H1 (cell line): ENCODE results near the gene CREBZF. TPM values are rescaled to one million over a fixed set of nuclear protein-coding genes. Genes with fewer than 3 reads are reported as not detected.

Experiments
- CTCF ChIA-PET: fragments of 300-600 bp; sonication (Branson Sonifier 250); formaldehyde crosslinking; loops from one replicate; lab custom pipeline; 2021; ENCODE audit not compliant: partially characterized antibody; lab: Charles Lee
- POLR2A ChIA-PET: fragments of 300-600 bp; sonication (Branson Sonifier 250); formaldehyde crosslinking; loops from one replicate; lab custom pipeline; 2021; ENCODE audit warnings: inconsistent platforms; ENCODE audit not compliant: partially characterized antibody; lab: Charles Lee
- DNase-seq, 2 experiments: peaks; one replicate each; pipeline versions ENCODE4 v3.0.0 to v3.0.0-alpha.2; 2010 to 2022; ENCODE audit warnings: low spot score in 2 of 2, low read depth in 1 of 2, mixed read lengths in 1 of 2
- FAIRE-seq: peaks from 2 replicates; lab custom pipeline; 2011; peaks lifted over from hg19 to GRCh38; lab: Jason Lieb, UNC
- H2AFZ ChIP-seq: 2 replicates; pipeline ENCODE4 v1.8.1; 2012; ENCODE audit warnings: low read length, inconsistent platforms
- H2AK5ac ChIP-seq: 2 replicates; pipeline ENCODE4 v1.6.1; 2013; ENCODE audit warnings: low read depth, low read length
- H2BK120ac ChIP-seq: replicated peaks from 2 replicates; pipeline ENCODE3; 2013; ENCODE audit warnings: low read depth, low read length, inconsistent platforms
- H2BK12ac ChIP-seq: 2 replicates; pipeline ENCODE4 v1.6.1; 2013; ENCODE audit warnings: low read depth, low read length
- H2BK15ac ChIP-seq: 2 replicates; pipeline ENCODE4 v1.6.1; 2013; ENCODE audit warnings: low read length
- H2BK20ac ChIP-seq: 2 replicates; pipeline ENCODE4 v1.6.1; 2013; ENCODE audit warnings: low read length
- H2BK5ac ChIP-seq: 2 replicates; pipeline ENCODE4 v1.6.1; 2013; ENCODE audit warnings: low read depth, low read length
- H3K14ac ChIP-seq: 2 replicates; pipeline ENCODE4 v1.6.1; 2013; ENCODE audit warnings: inconsistent platforms; ENCODE audit not compliant: insufficient read length
- H3K18ac ChIP-seq: 2 replicates; pipeline ENCODE4 v1.6.1; 2013; ENCODE audit warnings: low read length; ENCODE audit errors: extremely low read depth
- H3K23ac ChIP-seq: 2 replicates; pipeline ENCODE4 v1.6.1; 2013; ENCODE audit warnings: inconsistent platforms; ENCODE audit not compliant: insufficient read length
- H3K23me2 ChIP-seq: 2 replicates; pipeline ENCODE4 v1.6.1; 2013; ENCODE audit warnings: low read depth, low read length
- H3K27ac ChIP-seq: 2 replicates; pipeline ENCODE4 v1.6.1; 2011; ENCODE audit warnings: low read depth, low read length, inconsistent platforms
- H3K27me3 ChIP-seq, 4 experiments: replicated peaks in 1 of 4; 1 replicate in 1 of 4; 2 replicates in 3 of 4; pipeline versions ENCODE4 v1.6.1 to v1.8.1; 2011 to 2013; ENCODE audit warnings: low read length in 3 of 4, mild to moderate bottlenecking in 3 of 4, inconsistent platforms in 2 of 4, mixed read lengths in 2 of 4, moderate library complexity in 1 of 4; ENCODE audit not compliant: control insufficient read depth in 3 of 4, insufficient read depth in 3 of 4; ENCODE audit errors: extremely low read depth in 1 of 4
- H3K36me3 ChIP-seq, 4 experiments: 2 replicates each; pipeline versions ENCODE4 v1.6.1 to v1.8.1; 2011 to 2013; ENCODE audit warnings: mild to moderate bottlenecking in 4 of 4, low read length in 3 of 4, moderate library complexity in 2 of 4, control low read depth in 1 of 4, inconsistent platforms in 1 of 4; ENCODE audit not compliant: insufficient read depth in 4 of 4, control insufficient read depth in 2 of 4
- H3K4ac ChIP-seq: replicated peaks from 2 replicates; pipeline ENCODE3; 2013; ENCODE audit warnings: low read length, low read depth, mixed read lengths, inconsistent platforms; ENCODE audit not compliant: insufficient read length
- H3K4me1 ChIP-seq, 4 experiments: replicated peaks in 1 of 4; 1 replicate in 1 of 4; 2 replicates in 3 of 4; pipeline versions ENCODE4 v1.6.1 to v1.8.1; 2011 to 2013; ENCODE audit warnings: low read length in 3 of 4, inconsistent platforms in 2 of 4, mixed read lengths in 1 of 4; ENCODE audit not compliant: insufficient read depth in 4 of 4, control insufficient read depth in 3 of 4
- H3K4me2 ChIP-seq, 2 experiments: 2 replicates each; pipeline versions ENCODE4 v1.6.1 to v1.8.1; 2011 to 2013; ENCODE audit warnings: low read depth in 2 of 2, low read length in 2 of 2, control low read depth in 1 of 2, inconsistent platforms in 1 of 2, mild to moderate bottlenecking in 1 of 2; ENCODE audit not compliant: insufficient read depth in 1 of 2
- H3K4me3 ChIP-seq, 4 experiments: fragments of 200-600, 300-600 bp in 1 of 4; sonication (generic), shearing (Covaris generic), sonication (Bioruptor Twin) in 1 of 4; 2 replicates each; pipeline versions ENCODE4 v1.5.1 to v1.8.1; 2011 to 2016; ENCODE audit warnings: low read length in 4 of 4, low read depth in 3 of 4, control low read depth in 2 of 4, inconsistent platforms in 2 of 4, mild to moderate bottlenecking in 2 of 4, mixed read lengths in 1 of 4, moderate library complexity in 1 of 4; ENCODE audit not compliant: insufficient read depth in 2 of 4; ENCODE audit errors: extremely low read depth in 1 of 4
- H3K56ac ChIP-seq: replicated peaks from 2 replicates; pipeline ENCODE3; 2013; ENCODE audit warnings: low read depth, mild to moderate bottlenecking, mixed read lengths, low read length, inconsistent platforms; ENCODE audit not compliant: insufficient read length
- H3K79me1 ChIP-seq: 2 replicates; pipeline ENCODE4 v1.6.1; 2013; ENCODE audit warnings: low read depth, low read length, control low read depth
- H3K79me2 ChIP-seq, 2 experiments: 2 replicates each; pipeline versions ENCODE4 v1.6.1 to v1.8.1; 2012 to 2013; ENCODE audit warnings: low read length in 2 of 2, mild to moderate bottlenecking in 2 of 2, inconsistent platforms in 1 of 2; ENCODE audit not compliant: insufficient read depth in 2 of 2, control insufficient read depth in 1 of 2
- H3K9ac ChIP-seq, 4 experiments: replicated peaks in 1 of 4; 1 replicate in 1 of 4; 2 replicates in 3 of 4; pipeline versions ENCODE4 v1.6.1 to v1.8.1; 2011 to 2013; ENCODE audit warnings: low read depth in 3 of 4, low read length in 3 of 4, control low read depth in 2 of 4, mild to moderate bottlenecking in 2 of 4, moderate library complexity in 2 of 4, inconsistent platforms in 1 of 4; ENCODE audit errors: extremely low read depth in 1 of 4
- H3K9me3 ChIP-seq, 2 experiments: 2 replicates each; pipeline versions ENCODE4 v1.6.1 to v1.8.1; 2012 to 2013; ENCODE audit warnings: mild to moderate bottlenecking in 2 of 2, moderate library complexity in 2 of 2, control low read depth in 1 of 2, inconsistent platforms in 1 of 2, low read depth in 1 of 2, low read length in 1 of 2, mixed read lengths in 1 of 2; ENCODE audit not compliant: insufficient read depth in 2 of 2
- H4K20me1 ChIP-seq, 2 experiments: replicated peaks in 1 of 2; 2 replicates each; pipeline versions ENCODE3 to v1.8.1; 2011 to 2013; ENCODE audit warnings: inconsistent platforms in 2 of 2, low read length in 2 of 2, mild to moderate bottlenecking in 1 of 2; ENCODE audit not compliant: insufficient read depth in 2 of 2, control insufficient read depth in 1 of 2
- H4K5ac ChIP-seq: 2 replicates; pipeline ENCODE4 v1.6.1; 2013; ENCODE audit warnings: low read length, low read depth, mixed read lengths, inconsistent platforms; ENCODE audit not compliant: insufficient read length
- H4K8ac ChIP-seq: 2 replicates; pipeline ENCODE4 v1.8.0; 2013; ENCODE audit warnings: mild to moderate bottlenecking, moderate library complexity, low read length, inconsistent platforms; ENCODE audit not compliant: insufficient read depth; ENCODE audit errors: extremely low read depth
- H4K91ac ChIP-seq: replicated peaks from 2 replicates; pipeline ENCODE3; 2013; ENCODE audit warnings: low read length, mixed read lengths, inconsistent platforms; ENCODE audit not compliant: insufficient read length
- CHD2 ChIP-seq: IDR thresholded peaks from 2 replicates; pipeline ENCODE4 v1.6.1; 2012; ENCODE audit warnings: low read length, improper control_type of control experiment
- CTCF ChIP-seq, 3 experiments: IDR thresholded peaks; 1 replicate in 2 of 3; 2 replicates in 1 of 3; pipeline versions ENCODE4 v1.5.1 to v1.6.1; 2011; ENCODE audit warnings: low read length in 3 of 3, mild to moderate bottlenecking in 3 of 3, inconsistent platforms in 2 of 3, low read depth in 1 of 3, moderate library complexity in 1 of 3; ENCODE audit not compliant: insufficient read depth in 1 of 3; ENCODE audit errors: control extremely low read depth in 1 of 3
- EP300 ChIP-seq, 2 experiments: IDR thresholded peaks; 1 replicate in 1 of 2; 2 replicates in 1 of 2; pipeline ENCODE4 v1.6.1; 2011 to 2012; ENCODE audit warnings: low read depth in 2 of 2, low read length in 2 of 2, mild to moderate bottlenecking in 2 of 2, borderline replicate concordance in 1 of 2, inconsistent platforms in 1 of 2, moderate library complexity in 1 of 2
- JUN ChIP-seq: IDR thresholded peaks from 2 replicates; pipeline ENCODE4 v1.6.1; 2011; ENCODE audit warnings: low read depth, mild to moderate bottlenecking, improper control_type of control experiment, low read length
- KDM1A ChIP-seq: fragments of 200-600, 300-600 bp; sonication (generic); IDR thresholded peaks from 2 replicates; pipeline ENCODE4 v1.7.1; 2016; ENCODE audit warnings: mild to moderate bottlenecking, low read length, borderline replicate concordance
- KDM5A ChIP-seq: fragments of 200-600 bp; IDR thresholded peaks from 2 replicates; pipeline ENCODE4 v1.7.1; 2012; ENCODE audit warnings: mild to moderate bottlenecking, low read length, inconsistent platforms, mixed read lengths
- NRF1 ChIP-seq: IDR thresholded peaks from 2 replicates; pipeline ENCODE4 v1.6.1; 2011; ENCODE audit warnings: mild to moderate bottlenecking, low read depth, low read length, improper control_type of control experiment
- RFX5 ChIP-seq: IDR thresholded peaks from 2 replicates; pipeline ENCODE4 v1.6.1; 2011; ENCODE audit warnings: low read depth, low read length, improper control_type of control experiment, borderline replicate concordance
- RNF2 ChIP-seq: fragments of 200-900, 300-1000 bp; sonication (generic); IDR thresholded peaks from 2 replicates; pipeline ENCODE4 v1.7.1; 2016; ENCODE audit warnings: borderline replicate concordance, low read depth, mild to moderate bottlenecking, antibody characterized with exemption, low read length; ENCODE audit not compliant: poor library complexity, severe bottlenecking; ENCODE audit errors: missing control alignments
- SP2 ChIP-seq: IDR thresholded peaks from 2 replicates; pipeline ENCODE4 v1.6.1; 2012; ENCODE audit warnings: mild to moderate bottlenecking, low read length, inconsistent platforms
- TBP ChIP-seq: IDR thresholded peaks from 2 replicates; pipeline ENCODE4 v1.6.1; 2011; ENCODE audit warnings: low read depth, low read length, improper control_type of control experiment
- WGBS, 2 experiments: shearing (Covaris generic) in 1 of 2; methylation state at CpG; one replicate each; pipeline versions ENCODE4 v1.1.6 to v1.1.7; 2013 to 2015; ENCODE audit warnings: low lambda C conversion rate in 2 of 2, mixed read lengths in 2 of 2, inconsistent platforms in 1 of 2, low coverage in 1 of 2, missing lambda C conversion rate in 1 of 2; ENCODE audit not compliant: insufficient replicate concordance in 2 of 2, insufficient coverage in 1 of 2, insufficient read length in 1 of 2; ENCODE audit errors: extremely low coverage in 1 of 2, missing lambda C conversion rate in 1 of 2; 5-methylcytosine and 5-hydroxymethylcytosine counted together
- polyA plus RNA-seq, 7 experiments: library from polyadenylated mRNA; depleted of rRNA in 3 of 7; stranded (reverse) in 5 of 7; unstranded in 2 of 7; fragments of >200 nt in 5 of 7; fragments of 200-250 nt in 2 of 7; gene quantifications; 1 replicate in 5 of 7; 2 replicates in 1 of 7; 4 replicates in 1 of 7; pipeline versions ENCODE4 v1.2.1 to v1.2.3, GENCODE V29; 2011 to 2013; ENCODE audit warnings: missing spikeins in 2 of 7, mixed read lengths in 2 of 7
- total RNA-seq: library from RNA; stranded (reverse); fragmentation: NEBNext Ultra II Directional; extraction: Animal tissue kit (Norgen Biotek cat#: 25700); gene quantifications from 2 replicates; pipeline ENCODE4 v1.2.1, GENCODE V29; 2021

The CREBZF gene
- total and polyA plus RNA-seq, 2 of the 8 experiments (the other 6 are each of a cell fraction or from before 2014, with no cell fraction given), result 15.4 to 44.9 TPM

GRCh38 chr11:85634747-85635146 is 30.2 kb downstream of the CREBZF start:
- peaks cover 0 to 4% (median 0%) of the 10 kb centered on the region in 4 experiments; a peak in 4 of 7 replicates for H3K4me1 ChIP-seq
- H2BK120ac ChIP-seq, result no peak overlapping the region
- no peak overlapping the region for H3K4ac ChIP-seq
- no peaks in the 10 kb centered on the region for H3K9me3 ChIP-seq
- no peak overlapping the region for H2BK5ac ChIP-seq
- no peak overlapping the region for H2BK15ac ChIP-seq
- H2AFZ ChIP-seq, result no peak overlapping the region
- H3K4me3 ChIP-seq, result no peak overlapping the region
- FAIRE-seq, result no peak
- peaks cover 0 to 41% (median 12%) of the 10 kb centered on the region in 4 experiments; a peak in 6 of 8 replicates for H3K36me3 ChIP-seq
- H3K23me2 ChIP-seq, result no peaks in the 10 kb centered on the region
- no peak overlapping the region for H3K4me2 ChIP-seq
- WGBS, 2 experiments, result 92% methylated on average over 3 of the region's 3 CpGs; no CpG with 5 or more reads in 1 of the 2 experiments
- H2BK12ac ChIP-seq, result no peak overlapping the region
- no peaks in the 10 kb centered on the region for H4K20me1 ChIP-seq
- ChIA-PET POLR2A (interaction anchor here (1.4 to 3.5 kb wide), 2 partner anchors 13 to 14 kb away, joined by 5 to 45 read pairs; partner anchors contain the start of gene TMEM126A), CTCF (interaction anchor here (0.5 to 1.6 kb wide), 2 partner anchors 13 to 59 kb away, joined by 3 to 4 read pairs; partner anchors contain the start of gene TMEM126A)
- no peak overlapping the region for H4K91ac ChIP-seq
- DNase-seq, result no peak
- no peak overlapping the region for H2BK20ac ChIP-seq
- H3K27ac ChIP-seq, result no peak overlapping the region
- no peak overlapping the region for H3K23ac ChIP-seq
- H4K5ac ChIP-seq, result no peak overlapping the region
- peaks cover 8 to 39% of the 10 kb centered on the region in 2 experiments for H3K79me2 ChIP-seq
- H3K9ac ChIP-seq, result no peak overlapping the region
- no peak overlapping the region for H4K8ac ChIP-seq
- H3K56ac ChIP-seq, result no peak overlapping the region
- no peaks in the 10 kb centered on the region for H3K79me1 ChIP-seq
- no peak overlapping the region for H2AK5ac ChIP-seq
- no peak overlapping the region for H3K14ac ChIP-seq
- no peaks in the 10 kb centered on the region for H3K27me3 ChIP-seq
- H3K18ac ChIP-seq, result no peak overlapping the region
- TF ChIP-seq KDM1A (no peak), CHD2 (no peak), TBP (no peak), NRF1 (no peak), CTCF (IDR thresholded peaks at IDR 0.05; ENCODE audit: control extremely low read depth in 1 of 3, insufficient read depth in 1 of 3, low read depth in 1 of 3, low read length in 3 of 3) (no peak), RFX5 (no peak), RNF2 (no peak), EP300 (IDR thresholded peaks at IDR 0.05; ENCODE audit: borderline replicate concordance in 1 of 2, low read depth in 2 of 2, low read length in 2 of 2) (no peak), JUN (no peak), SP2 (no peak), KDM5A (no peak)
